HT1080 (cell line): ENCODE data around the gene SIPA1L3. TPM values are rescaled to one million over a fixed set of nuclear protein-coding genes. Genes with fewer than 3 reads are reported as not detected.
"Not testable (repeated sequence)": the region's sequence is repeated elsewhere in the genome, so short reads cannot be mapped to it uniquely, and the experiment has no call there.

ENCODE experiments used
- DNase-seq: peaks from one replicate; pipeline ENCODE4 v3.0.0-alpha.2; 2015; ENCODE audit warnings: low read depth
- total RNA-seq: library from RNA; depleted of rRNA; stranded (reverse); fragments of >200 nt; shearing (Covaris generic); gene quantifications from 2 replicates; pipeline ENCODE4 v1.2.3, GENCODE V29; 2014

The SIPA1L3 gene
- total RNA-seq, 1 experiment from 2014 or later: 30.2 TPM

DNA sequence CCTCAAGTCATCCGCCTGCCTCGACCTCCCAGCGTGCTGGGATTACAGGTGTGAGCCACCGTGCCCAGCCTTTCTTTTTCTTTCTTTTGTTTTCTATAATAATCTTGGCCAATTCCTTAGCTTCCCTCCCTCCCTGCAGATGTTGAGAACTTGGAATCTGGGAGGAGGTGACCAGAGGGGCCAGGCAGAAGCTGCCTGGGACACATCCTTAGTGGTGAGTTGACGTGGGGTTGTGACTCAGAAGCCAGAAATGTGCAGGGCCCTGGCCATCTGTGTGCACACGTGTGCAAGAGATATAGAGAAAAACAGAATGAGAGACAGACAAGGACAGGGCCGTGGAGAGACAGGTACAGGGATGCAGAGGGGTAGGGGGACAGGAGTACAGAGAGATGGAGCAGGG lies 154.3 kb downstream of the SIPA1L3 start:
- peak; percentile 93 for DNase-seq

- no peak for DNase-seq
These were observed 156.2 kb downstream of the SIPA1L3 start for GRCh38 chr19:38062959-38063761.

DNA sequence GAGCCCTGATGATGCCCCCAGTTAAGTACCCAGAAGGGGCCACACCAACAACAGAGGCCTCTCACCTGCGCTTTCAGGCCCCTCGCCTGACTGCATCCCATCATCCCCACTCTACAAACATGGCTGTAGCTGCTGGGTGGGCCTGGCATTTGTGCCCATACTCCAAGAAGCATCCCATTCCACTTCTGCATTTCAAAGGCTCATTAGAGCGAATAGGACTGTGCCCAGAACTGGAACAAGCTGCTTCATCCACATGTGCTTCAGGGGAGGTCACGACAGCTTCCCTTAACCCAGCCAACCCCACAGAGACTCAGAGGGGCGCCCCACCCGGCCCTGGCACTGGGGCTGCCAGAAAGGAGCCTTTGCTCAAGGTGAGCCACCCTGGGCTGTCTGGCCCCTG lies 156.9 kb downstream of the SIPA1L3 start:
- DNase-seq: no peak

DNA sequence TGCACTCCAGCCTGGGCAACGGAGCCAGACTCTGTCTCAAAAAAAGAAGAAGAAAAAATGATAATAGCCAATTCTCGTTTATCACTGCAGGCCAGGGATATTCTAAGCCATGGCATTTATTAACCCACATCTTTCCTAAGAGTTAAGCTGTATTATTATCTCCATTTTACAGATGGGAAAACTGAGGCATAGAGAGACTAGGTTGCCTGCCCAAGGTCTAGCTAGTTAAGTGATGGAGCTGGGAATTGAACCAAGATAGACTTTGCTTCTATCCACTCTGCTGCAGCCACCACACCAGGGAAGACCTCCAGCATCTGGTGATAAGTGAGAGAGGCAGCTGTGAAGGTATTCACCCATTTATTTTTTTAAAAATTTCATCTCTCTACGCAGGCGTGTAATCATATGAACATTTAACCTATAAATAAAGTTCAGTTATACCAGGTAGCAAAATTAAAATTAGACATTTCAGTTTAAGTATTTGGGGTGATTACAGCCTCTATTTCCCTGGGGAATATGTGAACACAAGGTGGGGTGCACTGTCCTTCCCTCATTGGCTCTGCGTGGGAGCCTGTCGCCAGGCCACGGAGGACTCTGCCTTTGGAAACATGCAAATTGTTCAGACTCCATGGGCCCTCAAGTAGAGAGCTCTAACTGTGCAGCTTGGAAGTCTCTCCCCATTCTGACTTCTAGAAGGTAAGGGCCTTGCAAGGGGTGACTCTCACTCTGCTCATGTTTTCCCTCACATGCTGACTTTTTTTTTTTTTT lies 157.8 kb downstream of the SIPA1L3 start:
- DNase-seq: no peak

DNA sequence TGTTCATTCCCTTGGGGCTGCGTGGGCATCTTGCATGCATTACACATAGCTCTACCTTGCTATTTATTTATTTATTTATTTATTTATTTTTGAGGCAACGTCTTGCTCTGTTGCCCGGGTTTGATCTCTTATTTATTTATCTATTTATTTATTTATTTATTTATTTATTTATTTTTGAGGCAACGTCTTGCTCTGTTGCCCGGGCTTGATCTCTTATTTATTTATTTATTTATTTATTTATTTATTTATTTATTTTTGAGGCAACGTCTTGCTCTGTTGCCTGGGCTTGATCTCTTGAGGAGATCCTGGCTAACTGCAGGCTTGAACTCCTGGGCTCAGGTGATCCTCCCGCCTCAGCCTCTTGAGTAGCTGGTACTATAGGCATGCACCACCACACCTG lies 158.8 kb downstream of the SIPA1L3 start:
- DNase-seq: not testable (repeated sequence)

DNA sequence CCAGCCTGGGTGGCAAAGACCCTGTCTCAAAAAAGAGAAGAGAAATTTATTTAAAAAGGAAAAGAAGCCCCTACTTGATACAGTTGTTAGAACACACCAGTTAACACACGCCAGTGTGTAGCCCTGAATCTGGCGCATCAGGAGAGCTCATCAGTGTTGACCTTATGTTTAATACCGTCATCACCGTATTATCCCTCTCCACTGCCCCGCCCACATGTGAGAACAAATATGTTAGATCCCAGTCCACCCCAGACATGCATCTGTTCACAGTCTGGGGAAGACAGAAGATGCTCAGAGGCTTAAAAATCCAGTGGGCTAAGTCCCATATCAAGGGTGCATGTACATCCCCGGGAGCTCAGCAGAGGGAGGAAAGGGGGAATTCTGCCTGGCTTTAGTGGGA lies 161.8 kb downstream of the SIPA1L3 start:
- no peak for DNase-seq

- peak; percentile 26 for DNase-seq
These were observed 163.6 kb downstream of the SIPA1L3 start for GRCh38 chr19:38070573-38070972.

DNA sequence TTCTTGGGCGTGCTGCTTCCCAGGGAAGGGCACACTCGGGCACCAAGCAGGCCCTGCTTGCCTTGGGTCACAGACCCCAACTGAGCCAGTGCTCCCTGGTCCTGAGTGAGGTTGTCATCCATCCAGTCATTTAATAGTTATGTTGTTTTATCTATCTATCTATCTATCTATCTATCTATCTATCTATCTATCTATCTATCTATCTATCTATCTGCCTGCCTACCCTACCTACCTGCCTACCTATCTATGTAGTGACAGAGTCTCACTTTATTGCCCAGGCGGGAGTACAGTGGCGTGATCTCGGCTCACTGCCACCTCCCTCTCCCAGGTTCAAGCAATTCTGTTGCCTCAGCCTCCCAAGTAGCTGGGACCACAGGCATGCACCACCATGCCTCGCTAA lies 164.0 kb downstream of the SIPA1L3 start:
- not testable (repeated sequence) for DNase-seq

DNA sequence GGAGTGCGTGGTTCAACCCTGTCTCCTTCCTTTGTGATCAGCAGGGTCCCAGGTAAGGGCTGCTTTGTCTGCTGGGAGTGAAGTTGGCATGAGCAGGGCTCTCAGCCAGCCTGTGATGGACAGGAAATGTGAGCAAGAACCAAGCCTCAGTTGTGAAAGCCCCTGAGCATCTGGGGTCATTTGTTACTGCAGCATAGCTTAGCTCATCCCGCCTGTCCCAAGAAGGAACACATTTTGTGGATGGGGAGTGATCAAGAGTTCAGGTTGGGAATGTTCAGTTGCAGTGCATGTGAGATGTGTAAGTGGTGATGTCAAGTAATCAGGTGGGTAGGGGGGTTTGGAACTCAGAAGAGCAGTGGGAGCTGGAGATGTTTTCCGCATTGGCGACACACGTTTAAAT lies 164.6 kb downstream of the SIPA1L3 start:
- DNase-seq: no peak

DNA sequence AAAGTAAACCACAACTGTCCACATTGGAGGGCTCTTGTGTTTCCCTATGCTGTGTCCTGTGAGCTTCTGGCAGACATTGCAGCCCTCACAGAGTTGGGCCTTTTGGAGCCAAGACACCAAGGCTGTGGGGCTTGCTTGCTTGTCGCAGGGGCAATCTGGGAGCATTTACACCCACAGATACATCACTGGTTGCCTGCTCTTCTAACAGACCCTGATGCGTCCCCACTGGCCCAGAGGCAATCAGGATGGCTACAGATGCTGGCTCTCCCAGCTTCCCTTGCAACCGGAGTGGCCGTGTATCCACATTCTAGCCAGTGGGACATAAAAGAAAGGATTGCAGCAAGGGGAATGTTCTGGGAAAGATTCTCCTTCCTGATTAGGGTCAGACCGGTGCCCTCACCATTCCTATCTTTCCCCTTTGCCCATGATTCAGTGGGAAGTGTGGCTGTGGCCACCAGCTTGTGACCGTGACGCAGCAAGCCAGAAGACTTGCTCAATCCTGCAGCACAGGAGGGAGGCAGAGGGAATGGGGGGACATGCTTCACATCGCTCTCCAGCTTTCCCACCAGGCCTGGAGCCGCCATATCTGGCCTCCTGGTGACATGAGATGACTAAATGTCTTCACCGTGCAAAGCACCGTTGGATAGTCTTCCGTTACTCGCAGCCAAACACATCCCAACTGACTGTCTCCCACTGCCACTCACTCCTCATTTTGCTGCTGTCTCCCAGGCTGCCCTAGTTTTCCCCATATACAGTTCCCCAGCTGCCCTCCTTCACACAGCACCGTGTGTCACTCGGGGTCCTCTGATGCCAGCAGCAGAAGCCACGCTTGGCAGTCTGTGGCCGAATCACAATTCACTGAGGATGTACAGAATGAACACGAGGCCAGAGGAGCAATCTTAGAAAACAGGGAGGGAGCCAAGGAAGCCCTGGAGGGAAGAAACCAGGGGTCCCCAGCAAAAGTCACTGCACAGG lies 166.1 kb downstream of the SIPA1L3 start:
- DNase-seq: no peak

GRCh38 chr19:38073841-38074685 lies 167.1 kb downstream of the SIPA1L3 start:
- DNase-seq: no peak

GRCh38 chr19:38076337-38076736 lies 169.3 kb downstream of the SIPA1L3 start:
- no peak for DNase-seq

DNA sequence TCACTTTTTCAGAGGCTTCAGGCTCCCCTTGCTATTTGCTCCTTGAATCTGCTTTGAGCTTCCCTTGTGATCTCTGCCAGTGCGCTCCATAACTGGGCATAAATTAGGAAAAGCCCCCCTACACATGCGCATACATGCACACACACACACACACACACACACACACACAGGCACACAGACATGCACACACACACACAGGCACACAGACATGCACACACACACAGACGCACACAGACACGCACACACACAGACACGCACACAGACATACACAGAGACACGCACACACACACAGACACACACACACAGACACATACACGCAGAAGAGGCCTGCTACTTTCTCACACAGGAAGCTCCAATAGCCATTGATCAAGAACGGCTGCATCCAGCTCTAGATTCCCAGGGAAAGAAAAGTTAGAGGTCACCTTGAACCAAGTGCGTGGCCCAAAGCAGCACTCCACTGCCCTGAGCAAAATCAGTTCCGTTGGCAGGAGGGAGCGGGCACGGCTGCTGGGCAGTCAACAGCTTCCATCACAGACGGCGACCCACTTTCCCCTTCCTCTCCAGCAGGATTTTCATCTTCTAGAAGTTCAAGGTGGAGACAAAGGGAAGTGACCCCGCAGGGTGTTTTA lies 171.4 kb downstream of the SIPA1L3 start:
- no peak for DNase-seq

GRCh38 chr19:38079926-38080380 lies 172.9 kb downstream of the SIPA1L3 start:
- peak; percentile 93 for DNase-seq

GRCh38 chr19:38081547-38082255 lies 174.7 kb downstream of the SIPA1L3 start:
- DNase-seq: no peak

DNA sequence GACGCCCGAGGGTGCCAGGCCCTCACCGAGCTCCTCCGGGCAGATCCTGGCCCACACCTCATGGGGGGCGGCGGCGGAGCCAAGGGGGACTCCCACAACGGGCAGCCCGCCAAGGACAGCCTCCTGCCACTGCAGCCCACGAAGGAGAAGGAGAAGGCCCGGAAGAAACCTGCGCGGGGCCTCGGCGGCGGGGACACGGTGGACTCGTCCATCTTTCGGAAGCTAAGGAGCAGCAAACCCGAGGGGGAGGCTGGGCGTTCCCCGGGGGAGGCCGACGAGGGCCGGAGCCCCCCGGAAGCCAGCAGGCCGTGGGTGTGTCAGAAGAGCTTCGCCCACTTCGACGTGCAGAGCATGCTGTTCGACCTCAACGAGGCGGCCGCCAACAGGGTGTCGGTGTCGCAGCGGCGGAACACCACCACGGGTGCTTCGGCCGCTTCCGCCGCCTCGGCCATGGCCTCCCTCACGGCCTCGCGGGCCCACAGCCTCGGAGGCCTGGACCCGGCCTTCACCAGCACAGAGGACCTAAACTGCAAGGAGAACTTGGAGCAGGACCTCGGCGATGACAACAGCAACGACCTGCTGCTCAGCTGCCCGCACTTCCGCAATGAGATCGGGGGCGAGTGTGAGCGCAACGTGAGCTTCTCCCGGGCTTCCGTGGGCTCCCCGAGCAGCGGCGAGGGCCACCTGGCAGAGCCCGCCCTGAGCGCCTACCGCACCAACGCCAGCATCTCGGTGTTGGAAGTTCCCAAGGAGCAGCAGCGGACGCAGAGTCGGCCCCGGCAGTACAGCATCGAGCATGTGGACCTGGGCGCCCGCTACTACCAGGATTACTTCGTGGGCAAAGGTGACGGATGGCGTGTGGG lies 175.5 kb downstream of the SIPA1L3 start:
- DNase-seq: no peak

GRCh38 chr19:38084196-38084595 lies 177.2 kb downstream of the SIPA1L3 start:
- no peak for DNase-seq

- no peak for DNase-seq
These were observed 182.4 kb downstream of the SIPA1L3 start for GRCh38 chr19:38089440-38089839.
